SU-DHL-6 (cell line): Measurements from ENCODE around the gene CD200.

Experiments used
- H2AFZ ChIP-seq: fragments of 200-600 bp; sonication (generic); 2 replicates; pipeline ENCODE4 v1.6.1; 2014; ENCODE audit warnings: low read depth, mild to moderate bottlenecking, moderate library complexity, mixed read lengths, antibody characterized with exemption, low read length; ENCODE audit not compliant: severe bottlenecking
- H3F3A ChIP-seq: fragments of 200-600 bp; shearing (Covaris generic); 2 replicates; pipeline ENCODE4 v1.6.0; 2016; ENCODE audit warnings: antibody characterized with exemption, mild to moderate bottlenecking; ENCODE audit not compliant: insufficient read depth
- H3K27ac ChIP-seq: fragments of 200-600 bp; sonication (generic); 2 replicates; pipeline ENCODE4 v1.5.1; 2016; ENCODE audit warnings: low read depth, mild to moderate bottlenecking, low read length, moderate library complexity, mixed read lengths
- H3K27me3 ChIP-seq: fragments of 200-600 bp; sonication (generic), shearing (Covaris generic); 2 replicates; pipeline ENCODE4 v1.6.0; 2014; ENCODE audit warnings: mild to moderate bottlenecking, low read length
- H3K36me3 ChIP-seq: fragments of 200-600 bp; sonication (generic); 2 replicates; pipeline ENCODE4 v1.6.1; 2014; ENCODE audit warnings: mild to moderate bottlenecking, low read length, mixed read lengths
- H3K4me2 ChIP-seq: fragments of 300-600, 200-600 bp; shearing (Covaris generic), sonication (generic); 2 replicates; pipeline ENCODE4 v1.6.0; 2014; ENCODE audit warnings: low read length, low read depth, mild to moderate bottlenecking; ENCODE audit not compliant: poor library complexity, severe bottlenecking
- H3K4me3 ChIP-seq: fragments of 200-600 bp; sonication (generic); 2 replicates; pipeline ENCODE4 v1.5.1; 2014; ENCODE audit warnings: antibody characterized with exemption, low read length, mild to moderate bottlenecking, mixed read lengths; ENCODE audit not compliant: insufficient read depth, poor library complexity, severe bottlenecking
- H3K79me2 ChIP-seq: fragments of 200-600 bp; sonication (generic); 2 replicates; pipeline ENCODE4 v1.6.1; 2014; ENCODE audit warnings: mild to moderate bottlenecking, low read length, moderate library complexity; ENCODE audit not compliant: insufficient read depth
- H3K9ac ChIP-seq: fragments of 200-600 bp; sonication (generic); 2 replicates; pipeline ENCODE4 v1.7.0; 2014; ENCODE audit warnings: mild to moderate bottlenecking, low read length
- H3K9me2 ChIP-seq: fragments of 200-600 bp; sonication (generic); replicated peaks from 2 replicates; pipeline ENCODE4 v1.6.1; 2014; ENCODE audit warnings: low read length; ENCODE audit not compliant: insufficient read depth
- H3K9me3 ChIP-seq: fragments of 200-600 bp; sonication (generic); 2 replicates; pipeline ENCODE4 v1.6.1; 2014; ENCODE audit warnings: low read length, mixed read lengths; ENCODE audit not compliant: insufficient read depth
- H4K20me1 ChIP-seq: fragments of 200-600 bp; sonication (generic); 2 replicates; pipeline ENCODE4 v1.6.1; 2014; ENCODE audit warnings: low read depth, mild to moderate bottlenecking, antibody characterized with exemption, low read length, moderate library complexity, mixed read lengths
- EZH2phosphoT487 ChIP-seq: fragments of 200-600 bp; sonication (generic), shearing (Covaris generic); conservative IDR thresholded peaks from 2 replicates; pipeline ENCODE4 v1.6.1; 2018; ENCODE audit warnings: mild to moderate bottlenecking, antibody characterized with exemption, low read length, moderate library complexity, mixed read lengths
- TF ChIP-seq, protein P1 (sequence below): fragments of 200-600 bp; sonication (generic); IDR thresholded peaks from one replicate; pipeline ENCODE4 v1.5.1; 2017; ENCODE audit warnings: antibody characterized with exemption, mild to moderate bottlenecking, low read length, moderate library complexity; ENCODE audit not compliant: insufficient read depth, poor library complexity, severe bottlenecking

CD200 gene

DNA sequence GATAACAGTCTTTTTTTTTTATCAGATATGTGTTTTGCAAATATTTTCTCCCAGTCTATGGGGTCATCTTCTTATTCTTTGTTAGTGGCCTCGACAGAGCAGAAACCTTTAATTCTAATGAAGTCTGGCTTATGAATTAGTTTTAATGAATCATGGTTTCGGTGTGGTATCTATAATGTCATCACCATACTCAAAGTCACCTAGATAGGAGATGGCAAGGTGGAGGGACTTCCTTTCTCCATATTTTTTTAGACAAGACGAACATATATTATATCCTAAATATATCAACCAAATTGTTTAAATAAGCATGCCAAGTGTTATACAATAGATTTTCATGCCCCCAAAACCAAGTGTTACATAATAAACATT lies 60.4 kb downstream of the CD200 start:
- no peak overlapping the region for H3K4me3 ChIP-seq
- no peaks in the 10 kb centered on the region for H4K20me1 ChIP-seq
- no peaks in the 10 kb centered on the region for H3K9me2 ChIP-seq
- no peaks in the 10 kb centered on the region for H3K9me3 ChIP-seq
- H3K27ac ChIP-seq = no peak overlapping the region
- H3K27me3 ChIP-seq = no peaks in the 10 kb centered on the region
- 0 out of 2 replicates have a peak, but pooled peaks cover 3% of the 10 kb centered on the region for H3K36me3 ChIP-seq
- TF ChIP-seq, protein P1, sequence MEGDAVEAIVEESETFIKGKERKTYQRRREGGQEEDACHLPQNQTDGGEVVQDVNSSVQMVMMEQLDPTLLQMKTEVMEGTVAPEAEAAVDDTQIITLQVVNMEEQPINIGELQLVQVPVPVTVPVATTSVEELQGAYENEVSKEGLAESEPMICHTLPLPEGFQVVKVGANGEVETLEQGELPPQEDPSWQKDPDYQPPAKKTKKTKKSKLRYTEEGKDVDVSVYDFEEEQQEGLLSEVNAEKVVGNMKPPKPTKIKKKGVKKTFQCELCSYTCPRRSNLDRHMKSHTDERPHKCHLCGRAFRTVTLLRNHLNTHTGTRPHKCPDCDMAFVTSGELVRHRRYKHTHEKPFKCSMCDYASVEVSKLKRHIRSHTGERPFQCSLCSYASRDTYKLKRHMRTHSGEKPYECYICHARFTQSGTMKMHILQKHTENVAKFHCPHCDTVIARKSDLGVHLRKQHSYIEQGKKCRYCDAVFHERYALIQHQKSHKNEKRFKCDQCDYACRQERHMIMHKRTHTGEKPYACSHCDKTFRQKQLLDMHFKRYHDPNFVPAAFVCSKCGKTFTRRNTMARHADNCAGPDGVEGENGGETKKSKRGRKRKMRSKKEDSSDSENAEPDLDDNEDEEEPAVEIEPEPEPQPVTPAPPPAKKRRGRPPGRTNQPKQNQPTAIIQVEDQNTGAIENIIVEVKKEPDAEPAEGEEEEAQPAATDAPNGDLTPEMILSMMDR = no peak
- TF ChIP-seq EZH2phosphoT487 = no peak
- H3F3A ChIP-seq = no peaks in the 10 kb centered on the region
- no peak overlapping the region for H2AFZ ChIP-seq
- no peak overlapping the region for H3K9ac ChIP-seq
- H3K4me2 ChIP-seq = no peak overlapping the region
- no peaks in the 10 kb centered on the region for H3K79me2 ChIP-seq

DNA sequence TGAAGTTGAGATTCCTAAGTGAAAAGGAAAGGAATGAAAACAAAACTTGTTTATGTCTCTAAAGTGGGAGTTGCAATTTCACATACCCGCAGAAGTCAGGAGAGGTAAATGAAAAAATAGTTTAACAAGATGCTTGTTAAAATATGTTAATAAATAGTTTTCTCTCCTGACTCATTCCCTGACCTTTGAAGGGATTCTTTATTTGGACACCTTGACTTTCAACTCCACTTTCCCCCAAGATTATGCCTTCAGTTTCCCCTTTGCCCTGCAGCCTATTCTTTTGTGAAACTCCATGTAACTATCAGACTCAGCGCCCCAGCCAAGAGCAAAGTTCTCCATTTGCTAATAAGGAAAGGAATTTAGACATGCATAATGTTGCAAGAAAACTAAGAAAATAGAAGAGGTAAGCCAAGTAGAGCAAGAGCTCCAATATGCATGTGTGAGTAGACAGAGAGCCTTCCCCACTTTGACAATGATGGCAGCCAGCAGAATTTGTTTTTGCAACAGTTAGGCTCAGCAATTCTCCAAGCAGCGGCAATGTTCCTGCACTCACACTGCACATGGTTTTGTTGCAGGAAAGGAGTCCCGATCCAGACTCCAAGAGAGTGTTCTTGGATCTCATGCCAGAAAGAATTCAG lies 61.2 kb downstream of the CD200 start:
- Histone ChIP-seq H3K4me2 (no peak overlapping the region), H3K79me2 (no peaks in the 10 kb centered on the region), H2AFZ (no peak overlapping the region)

DNA sequence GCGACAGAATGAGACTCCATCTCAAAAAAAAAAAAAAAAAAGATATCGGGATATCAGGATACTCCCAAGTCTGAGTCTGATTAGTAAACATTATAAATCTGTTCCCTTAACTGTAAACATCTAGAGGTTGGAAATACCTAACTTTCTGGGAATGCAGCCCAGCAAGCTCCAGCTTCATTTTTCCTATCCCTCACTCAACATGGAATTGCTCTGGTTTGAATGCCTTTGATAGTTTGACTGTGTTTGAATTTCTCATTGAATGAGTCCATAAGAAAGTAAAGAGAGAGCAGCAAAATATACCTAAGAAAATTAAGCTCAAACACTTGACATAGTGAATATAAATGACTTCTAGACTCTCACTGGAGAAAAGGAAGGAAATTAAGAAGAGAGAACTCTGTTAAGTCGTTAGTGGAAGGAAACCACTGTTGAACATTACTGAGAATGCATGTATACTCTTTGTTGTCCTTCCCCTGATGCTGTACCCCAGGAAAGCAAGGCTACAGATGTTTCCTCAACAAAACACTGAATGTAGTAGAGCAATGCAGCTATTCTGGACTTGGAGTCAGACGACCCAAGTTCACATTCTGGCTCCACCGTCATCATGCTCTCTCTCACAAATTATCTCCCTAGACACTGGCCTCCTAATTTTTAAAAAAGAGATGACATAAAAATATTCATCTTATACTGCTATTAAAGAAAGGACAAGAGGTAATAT lies 62.4 kb downstream of the CD200 start:
- Histone ChIP-seq H3K36me3 (0 out of 2 replicates have a peak, but pooled peaks cover 3% of the 10 kb centered on the region), H3K27ac (no peak overlapping the region), H3K27me3 (no peaks in the 10 kb centered on the region), H3K9ac (no peak overlapping the region), H3K9me3 (no peaks in the 10 kb centered on the region), H3F3A (no peaks in the 10 kb centered on the region), H3K4me3 (no peak overlapping the region), H3K9me2 (no peaks in the 10 kb centered on the region), H4K20me1 (no peaks in the 10 kb centered on the region), H3K79me2 (no peaks in the 10 kb centered on the region), H2AFZ (no peak overlapping the region), H3K4me2 (no peak overlapping the region)
- TF ChIP-seq, protein P1 = no peak
- no peak for TF ChIP-seq EZH2phosphoT487

More for the DNA sequence above, 61.2 kb downstream of the CD200 start:
- H3K9ac ChIP-seq = no peak overlapping the region
- no peak overlapping the region for H3K27ac ChIP-seq
- no peaks in the 10 kb centered on the region for H4K20me1 ChIP-seq
- no peaks in the 10 kb centered on the region for H3F3A ChIP-seq
- H3K36me3 ChIP-seq = 0 out of 2 replicates have a peak, but pooled peaks cover 3% of the 10 kb centered on the region
- no peaks in the 10 kb centered on the region for H3K9me2 ChIP-seq
- no peak for TF ChIP-seq EZH2phosphoT487
- TF ChIP-seq, protein P1 = no peak
- H3K27me3 ChIP-seq = no peaks in the 10 kb centered on the region
- no peaks in the 10 kb centered on the region for H3K9me3 ChIP-seq
- H3K4me3 ChIP-seq = no peak overlapping the region
